ENCODE results near the gene MLLT6.

The MLLT6 gene

DNA sequence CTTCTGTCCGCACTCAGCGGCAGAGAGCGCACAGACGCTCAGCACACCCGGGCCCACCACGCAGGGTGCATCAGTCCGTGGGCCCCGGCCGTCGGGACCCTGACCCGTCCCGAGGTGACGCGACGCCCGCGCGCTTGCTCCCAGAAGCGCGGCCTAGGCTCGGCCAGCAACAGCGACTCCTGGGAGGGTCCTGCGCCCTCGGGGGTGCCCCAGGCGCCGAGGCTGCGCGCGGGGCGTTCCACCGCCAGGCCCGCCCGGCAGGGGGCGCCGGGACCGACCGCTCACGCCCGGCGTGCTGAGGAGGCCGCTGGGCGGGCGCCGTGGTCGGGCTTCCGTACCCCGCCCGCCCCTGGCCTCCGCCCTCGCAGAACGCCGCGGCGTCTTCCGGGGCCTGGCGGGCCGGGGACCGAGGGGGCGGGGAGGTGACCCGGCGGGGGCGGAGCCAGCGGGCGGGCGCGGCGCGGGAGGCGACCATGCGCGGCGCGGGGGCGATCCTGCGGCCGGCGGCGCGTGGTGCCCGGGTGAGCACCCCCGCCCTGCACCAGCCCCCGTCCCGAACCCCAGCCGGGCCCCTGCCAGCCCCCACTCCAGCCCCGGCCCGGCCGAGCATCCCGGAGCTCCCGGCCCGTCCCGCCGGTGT is 24.9 kb downstream of the MLLT6 start, which contains the start of gene CISD3:
TSS of gene CISD3 (plus strand) at position 456 of the 640 bp plus-strand sequence. CDS start at position 474, 18 bp downstream.
- peak; percentile 60 for DNase-seq

GRCh38 chr17:38730526-38731379 is 25.7 kb downstream of the MLLT6 start:
- DNase-seq = no peak

GRCh38 chr17:38731526-38732294 is 26.6 kb downstream of the MLLT6 start:
- DNase-seq = no peak

DNA sequence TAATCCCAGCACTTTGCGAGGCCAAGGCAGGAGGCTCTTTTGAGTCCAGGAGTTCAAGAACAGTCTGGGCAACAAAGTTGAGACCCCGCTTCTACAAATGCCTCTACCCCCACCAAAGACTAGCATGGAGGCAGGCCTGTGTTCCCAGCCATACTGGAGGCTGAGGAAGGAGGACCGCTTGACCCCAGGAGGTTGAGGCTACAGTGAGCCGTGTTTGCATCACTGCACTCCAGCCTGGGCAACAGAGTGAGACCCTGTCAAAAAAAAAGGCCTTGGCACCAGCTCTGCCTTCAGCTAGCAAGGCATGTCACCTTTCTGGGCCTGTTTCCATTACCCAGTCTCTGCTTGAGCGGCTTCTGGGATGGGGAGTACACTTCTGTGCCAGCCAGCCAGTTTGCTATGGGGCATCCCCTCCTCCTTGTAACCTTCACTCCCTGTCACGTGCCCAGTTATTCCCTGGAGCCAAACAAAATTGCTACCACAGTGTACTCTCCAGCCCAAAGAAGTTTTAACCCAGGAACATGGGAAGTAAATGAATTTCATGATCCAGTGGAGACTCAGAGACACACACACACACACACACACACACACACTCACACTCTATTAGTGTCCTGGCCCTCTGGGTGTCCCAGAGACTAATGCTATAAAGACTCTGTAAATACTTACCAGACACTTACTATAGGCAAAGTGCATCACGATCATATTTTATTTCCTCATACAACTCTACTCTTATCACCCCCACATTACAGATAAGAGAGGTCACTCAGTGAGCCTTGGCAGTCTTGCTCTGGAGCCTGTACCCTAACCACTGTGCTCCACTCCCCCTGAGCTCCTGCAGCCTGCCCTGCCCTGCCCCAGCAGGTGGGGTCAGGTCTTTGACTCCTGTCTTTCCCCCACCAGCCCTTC is 27.6 kb downstream of the MLLT6 start:
- DNase-seq = no peak

DNA sequence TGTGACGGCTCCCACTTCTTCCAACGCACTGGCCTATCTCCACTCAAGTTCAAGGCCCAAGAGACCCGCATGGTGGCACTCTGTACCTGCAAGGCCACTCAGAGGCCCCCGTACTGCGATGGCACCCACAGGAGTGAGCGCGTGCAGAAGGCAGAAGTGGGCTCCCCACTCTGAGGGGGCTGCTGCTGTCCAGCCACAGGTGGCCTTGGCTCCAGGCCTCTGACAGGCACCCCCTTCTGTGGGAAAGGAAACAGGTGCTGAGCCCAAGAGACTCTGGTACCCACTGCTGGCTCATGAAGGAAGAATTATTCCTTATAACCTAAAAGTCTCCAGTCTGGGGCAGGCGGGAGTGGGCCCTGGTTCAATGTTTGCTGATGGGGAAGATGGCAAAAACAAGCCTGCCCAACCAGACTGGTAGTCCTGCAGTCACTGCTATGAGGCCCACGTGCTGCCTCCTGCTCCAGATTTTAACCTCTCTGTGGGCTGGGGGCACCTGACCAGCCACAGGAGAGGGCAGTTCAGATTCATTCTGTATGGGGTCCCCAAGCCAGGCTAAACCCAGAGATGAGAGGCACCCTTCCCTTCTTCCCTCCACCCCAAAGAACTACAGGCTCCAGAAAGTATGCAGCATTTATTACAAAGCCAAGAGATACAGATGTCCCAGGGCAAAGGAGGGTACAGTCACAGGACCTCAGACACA is 28.4 kb downstream of the MLLT6 start:
- no peak for DNase-seq

DNA sequence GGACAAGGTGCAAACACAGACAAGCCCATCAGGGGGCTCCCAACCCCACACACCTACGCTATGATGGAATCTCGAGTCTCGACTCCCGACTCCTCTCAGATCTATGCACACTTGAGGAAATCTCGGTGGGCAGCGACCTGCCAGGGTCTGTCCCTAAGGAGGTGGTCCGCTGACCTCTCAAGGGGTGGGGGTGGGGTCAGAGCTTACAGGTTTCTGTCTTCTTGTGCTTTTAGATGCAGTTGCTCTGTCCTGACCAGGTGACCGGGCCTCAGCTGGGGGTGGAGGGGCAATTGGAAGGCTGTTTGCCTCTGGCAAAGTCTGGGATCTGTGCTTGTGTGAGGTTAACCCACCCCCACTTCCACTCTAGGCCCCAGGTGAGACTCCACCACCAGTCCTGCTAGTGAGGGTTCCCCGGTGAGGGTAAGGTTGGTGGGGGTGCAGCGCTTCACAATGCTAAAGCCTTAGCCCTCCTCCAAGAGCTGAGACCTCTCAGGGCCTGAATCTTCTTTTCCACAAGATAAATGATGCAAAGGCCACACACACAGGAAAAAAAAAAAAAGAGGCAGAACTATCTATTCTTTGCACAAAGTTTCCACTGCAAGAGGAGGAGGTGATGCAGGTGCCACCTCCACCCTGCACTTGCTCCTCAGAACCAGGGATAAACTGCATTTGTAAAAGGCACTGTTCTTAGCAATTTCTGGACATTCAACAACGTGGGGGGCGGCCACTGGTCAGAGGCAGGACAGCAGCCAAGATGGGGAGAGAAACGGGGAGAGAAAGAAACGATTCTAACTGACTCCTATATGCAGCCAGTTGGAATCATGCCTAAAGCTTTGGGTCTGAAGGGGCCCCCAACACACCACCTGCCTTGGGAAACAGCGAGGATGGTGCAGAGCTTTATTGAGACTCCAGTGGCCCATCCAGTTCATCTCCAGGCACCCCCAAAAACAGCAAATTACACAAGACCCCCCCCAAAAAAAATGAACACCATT is 29.2 kb downstream of the MLLT6 start:
- no peak for DNase-seq

GRCh38 chr17:38735161-38735997 is 30.3 kb downstream of the MLLT6 start:
- peak; percentile 51 for DNase-seq

- DNase-seq = no peak
These were observed 33.1 kb downstream of the MLLT6 start for GRCh38 chr17:38738007-38738662.

GRCh38 chr17:38738686-38739085 is 33.6 kb downstream of the MLLT6 start:
- no peak for DNase-seq

DNA sequence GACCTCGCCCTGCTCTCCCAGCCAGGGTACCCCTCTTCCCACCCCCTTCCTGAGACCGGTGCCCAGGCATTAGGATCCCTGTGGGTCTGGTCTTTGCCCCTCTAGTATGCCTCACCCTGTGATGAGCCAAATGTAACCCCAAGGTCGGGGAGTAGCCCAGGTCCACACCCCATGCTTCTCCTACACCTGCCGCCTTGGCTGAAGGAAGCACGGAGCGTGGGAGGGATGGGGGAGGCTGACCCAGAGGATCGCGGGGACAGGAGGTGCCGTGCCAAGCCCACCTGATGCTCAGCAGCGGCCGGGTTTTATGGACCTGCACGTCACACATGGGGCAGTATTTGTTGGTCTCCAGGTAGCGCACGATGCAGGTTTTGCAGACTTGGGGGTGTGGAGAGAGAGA is 34.2 kb downstream of the MLLT6 start:
- DNase-seq = no peak

GRCh38 chr17:38740044-38740443 is 35.0 kb downstream of the MLLT6 start:
- DNase-seq = no peak

DNA sequence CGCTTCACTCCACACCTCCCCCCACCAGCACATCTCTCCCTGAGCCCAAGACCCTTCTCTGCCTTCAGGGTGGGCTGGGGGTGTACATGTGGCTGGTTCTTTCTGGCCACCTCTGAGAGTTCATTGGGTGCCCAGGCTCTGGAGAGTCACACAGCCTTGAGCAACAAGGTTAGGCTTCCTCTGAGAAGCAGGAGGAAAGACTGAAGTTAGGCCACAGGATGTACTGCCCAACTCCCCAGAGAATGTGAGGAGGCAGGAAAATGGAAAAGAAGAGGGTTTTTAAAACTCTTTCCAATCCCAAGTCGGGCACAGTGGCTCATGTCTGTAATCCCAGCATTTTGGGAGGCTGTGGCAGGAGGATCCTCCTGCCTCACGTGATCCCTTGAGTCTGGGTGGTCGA is 35.7 kb downstream of the MLLT6 start:
- DNase-seq = no peak

- DNase-seq = no peak
These were observed 36.4 kb downstream of the MLLT6 start for GRCh38 chr17:38741461-38741860.

GRCh38 chr17:38741921-38742410 is 36.9 kb downstream of the MLLT6 start:
- no peak for DNase-seq

DNA sequence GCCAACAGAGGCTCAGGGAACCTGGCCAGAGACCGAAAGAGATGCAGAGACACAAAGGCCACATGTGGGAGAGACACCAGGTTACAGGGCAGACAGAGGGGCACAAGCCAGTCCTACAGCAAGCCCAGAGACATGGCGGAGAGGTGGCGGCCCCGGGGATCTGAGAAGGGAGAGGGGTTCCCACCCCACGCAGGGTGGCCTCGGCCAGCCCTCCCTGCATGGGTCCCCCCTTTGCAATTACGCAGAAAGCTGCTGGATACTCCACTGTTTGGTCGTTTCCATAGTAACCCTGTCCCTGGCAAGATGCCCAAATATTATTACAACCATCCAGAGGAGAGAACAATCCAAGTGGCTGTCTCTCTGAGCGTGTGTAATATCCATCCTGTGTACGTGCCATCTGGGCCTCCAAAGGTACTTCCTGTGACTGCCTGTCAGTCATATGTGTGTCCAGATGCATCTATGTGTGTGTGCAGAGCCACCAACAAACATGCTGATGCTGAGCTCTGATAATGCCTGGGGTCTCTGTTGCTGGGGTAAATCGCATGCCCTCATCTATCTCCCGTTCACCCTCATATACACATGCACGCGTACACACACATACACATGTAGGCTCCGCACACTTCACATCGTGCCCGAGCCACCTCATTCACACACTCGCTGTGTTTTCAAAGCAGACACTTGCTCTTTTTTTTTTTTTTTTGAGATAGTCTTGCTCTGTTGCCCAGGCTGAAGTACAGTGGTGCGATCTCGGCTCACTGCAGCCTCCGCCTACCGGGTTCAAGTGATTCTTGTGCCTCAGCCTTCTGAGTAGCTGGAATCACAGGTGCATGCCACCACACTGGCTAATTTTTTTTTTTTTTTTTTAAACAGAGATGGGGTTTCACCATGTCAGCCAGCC is 37.6 kb downstream of the MLLT6 start:
- peak; percentile 98 for DNase-seq

DNA sequence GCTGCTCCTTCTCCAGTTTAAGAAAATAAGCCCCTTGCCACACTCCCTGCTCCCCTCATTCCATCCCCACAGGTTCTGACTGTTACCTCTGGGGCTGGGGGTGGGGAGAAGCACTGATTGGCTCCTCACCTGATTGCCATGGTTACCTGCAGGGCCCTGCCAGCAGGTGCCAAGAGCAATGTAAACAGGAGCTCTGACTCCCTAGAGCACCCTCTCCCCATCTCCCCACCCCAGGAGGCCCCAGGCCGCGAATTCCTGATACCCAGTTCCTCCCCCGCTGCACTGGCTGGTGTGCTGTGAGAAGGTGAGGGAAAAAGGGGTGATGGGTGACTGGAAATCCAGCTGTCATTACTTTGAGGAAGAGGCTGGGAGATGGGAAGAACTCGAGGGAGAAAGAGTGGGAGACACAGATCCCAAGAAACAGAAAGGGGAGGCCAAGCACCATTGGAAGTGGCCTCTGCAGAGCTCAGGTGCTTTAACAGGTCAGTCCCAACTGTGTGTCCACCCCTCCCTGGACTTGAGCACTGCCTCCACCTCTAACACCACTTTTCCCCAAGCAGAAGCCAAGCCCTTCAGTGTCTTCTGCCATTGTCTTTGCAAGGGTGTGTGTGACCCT is 38.6 kb downstream of the MLLT6 start:
- no peak for DNase-seq

DNA sequence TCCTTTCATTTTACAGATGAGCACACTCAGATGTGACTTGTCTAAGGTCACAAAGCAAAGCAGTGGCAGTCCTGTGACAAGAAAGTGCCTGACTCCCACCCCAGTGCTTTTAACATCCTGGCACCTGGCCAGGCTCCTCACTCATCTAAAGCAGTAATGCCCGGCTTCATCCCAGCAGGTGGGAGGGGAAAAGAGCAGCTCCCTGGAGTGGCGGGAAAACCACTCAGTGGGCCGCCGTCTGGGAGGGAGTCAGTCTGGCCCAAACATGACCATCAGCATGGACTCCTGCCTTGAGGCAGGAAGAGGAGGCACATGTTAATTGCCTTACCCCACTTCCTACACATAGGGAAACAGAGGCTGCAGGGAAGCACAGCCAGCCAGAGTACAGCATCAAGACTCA is 40.5 kb downstream of the MLLT6 start:
- no peak for DNase-seq

All from NCI-H1694 (cell line).